MM.1S (cell line): ENCODE results near the gene TNIP1.

Experiments used
- DNase-seq: peaks from one replicate; pipeline ENCODE4 v3.0.0-alpha.2; 2015
- H2AFZ ChIP-seq: fragments of 300-600 bp; sonication (generic); 2 replicates; pipeline ENCODE4 v1.6.0; 2016; ENCODE audit warnings: antibody characterized with exemption, low read length
- H3F3A ChIP-seq: fragments of 300-600 bp; sonication (generic); 2 replicates; pipeline ENCODE4 v1.6.1; 2016; ENCODE audit warnings: mild to moderate bottlenecking, antibody characterized with exemption, low read length, moderate library complexity, mixed read lengths; ENCODE audit not compliant: insufficient read depth
- H3K27ac ChIP-seq: fragments of 300-600 bp; sonication (generic); 2 replicates; pipeline ENCODE4 v1.5.1; 2016; ENCODE audit warnings: mild to moderate bottlenecking, low read length
- H3K27me3 ChIP-seq: fragments of 300-600 bp; sonication (generic); replicated peaks from 2 replicates; pipeline ENCODE4 v1.6.0; 2016; ENCODE audit warnings: low read length; ENCODE audit not compliant: insufficient read depth
- H3K36me3 ChIP-seq: fragments of 300-600 bp; sonication (generic); replicated peaks from 2 replicates; pipeline ENCODE4 v1.6.1; 2016; ENCODE audit warnings: mild to moderate bottlenecking, low read length, mixed read lengths; ENCODE audit not compliant: insufficient read depth
- H3K4me1 ChIP-seq: fragments of 300-600 bp; sonication (generic); 2 replicates; pipeline ENCODE4 v1.6.1; 2016; ENCODE audit warnings: low read length, mixed read lengths
- H3K4me2 ChIP-seq: fragments of 300-600 bp; sonication (generic); 2 replicates; pipeline ENCODE4 v1.6.0; 2016; ENCODE audit warnings: low read depth, low read length
- H3K4me3 ChIP-seq: fragments of 300-600 bp; sonication (generic); 2 replicates; pipeline ENCODE4 v1.5.1; 2016; ENCODE audit warnings: low read length, mixed read lengths
- H3K79me2 ChIP-seq: fragments of 300-600 bp; sonication (generic); 2 replicates; pipeline ENCODE4 v1.6.1; 2016; ENCODE audit warnings: mixed run types, low read length, mixed read lengths
- H3K9ac ChIP-seq: fragments of 300-600 bp; sonication (generic); 2 replicates; pipeline ENCODE4 v1.6.1; 2016; ENCODE audit warnings: low read length, mixed read lengths
- H3K9me2 ChIP-seq: fragments of 300-600 bp; sonication (generic); replicated peaks from 2 replicates; pipeline ENCODE4 v1.6.1; 2016; ENCODE audit warnings: mild to moderate bottlenecking, low read length, mixed read lengths; ENCODE audit not compliant: insufficient read depth
- H3K9me3 ChIP-seq: fragments of 300-600 bp; sonication (generic); replicated peaks from 2 replicates; pipeline ENCODE4 v1.6.1; 2016; ENCODE audit warnings: mild to moderate bottlenecking, low read length, mixed read lengths; ENCODE audit not compliant: insufficient read depth
- H4K20me1 ChIP-seq: fragments of 300-600 bp; sonication (generic); 2 replicates; pipeline ENCODE4 v1.6.1; 2016; ENCODE audit warnings: mild to moderate bottlenecking, low read length, moderate library complexity, mixed read lengths; ENCODE audit not compliant: insufficient read depth
- EZH2 ChIP-seq: fragments of 300-600 bp; sonication (generic); optimal IDR thresholded peaks from 2 replicates; pipeline ENCODE3; 2017; ENCODE audit warnings: low read depth, mild to moderate bottlenecking, antibody characterized with exemption, low read length, mixed read lengths
- EZH2phosphoT487 ChIP-seq: fragments of 300-600 bp; sonication (generic); IDR thresholded peaks from 2 replicates; pipeline ENCODE4 v1.6.1; 2018; ENCODE audit warnings: antibody characterized with exemption, low read length
- TF ChIP-seq, protein P1 (sequence below): fragments of 300-600 bp; sonication (generic); IDR thresholded peaks from 2 replicates; pipeline ENCODE4 v1.5.1; 2016; ENCODE audit warnings: antibody characterized with exemption, low read length, mixed read lengths

The TNIP1 gene

DNA sequence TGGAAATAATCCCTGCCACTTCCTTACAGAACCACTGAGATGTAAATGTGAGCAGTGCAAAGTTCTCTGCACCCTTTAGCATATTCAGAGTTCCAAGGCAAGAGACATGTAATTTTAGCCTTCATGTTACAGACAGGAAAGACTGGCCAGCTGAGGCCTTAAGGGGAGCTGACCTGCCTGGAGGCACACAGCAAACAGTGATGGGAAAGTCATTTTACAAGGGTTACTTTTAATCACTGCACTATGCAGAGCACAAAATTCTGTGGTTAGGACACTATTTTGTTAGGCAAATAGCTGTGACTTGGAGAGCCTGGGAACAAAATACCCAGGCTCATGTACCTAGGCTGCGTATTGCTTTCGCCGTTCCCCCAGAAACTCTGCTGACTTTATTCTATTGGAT is 30.2 kb upstream of the TNIP1 start:
- Histone ChIP-seq H3K36me3 (peaks cover 41% of the 10 kb centered on the region), H3K9me3 (no peaks in the 10 kb centered on the region), H3K27me3 (no peaks in the 10 kb centered on the region), H3K79me2 (peaks cover 49% of the 10 kb centered on the region), H4K20me1 (0 out of 2 replicates have a peak, but pooled peaks cover 3% of the 10 kb centered on the region), H3K9ac (no peak overlapping the region), H3F3A (peaks cover 3% of the 10 kb centered on the region; the same call in 1 of the 2 replicates), H3K4me2 (no peak overlapping the region), H3K4me1 (no peaks in the 10 kb centered on the region), H3K4me3 (no peak overlapping the region), H2AFZ (no peak overlapping the region), H3K27ac (no peak overlapping the region), H3K9me2 (no peaks in the 10 kb centered on the region)
- DNase-seq: no peak
- TF ChIP-seq EZH2phosphoT487: no peak
- no peak for TF ChIP-seq EZH2
- TF ChIP-seq, protein P1, sequence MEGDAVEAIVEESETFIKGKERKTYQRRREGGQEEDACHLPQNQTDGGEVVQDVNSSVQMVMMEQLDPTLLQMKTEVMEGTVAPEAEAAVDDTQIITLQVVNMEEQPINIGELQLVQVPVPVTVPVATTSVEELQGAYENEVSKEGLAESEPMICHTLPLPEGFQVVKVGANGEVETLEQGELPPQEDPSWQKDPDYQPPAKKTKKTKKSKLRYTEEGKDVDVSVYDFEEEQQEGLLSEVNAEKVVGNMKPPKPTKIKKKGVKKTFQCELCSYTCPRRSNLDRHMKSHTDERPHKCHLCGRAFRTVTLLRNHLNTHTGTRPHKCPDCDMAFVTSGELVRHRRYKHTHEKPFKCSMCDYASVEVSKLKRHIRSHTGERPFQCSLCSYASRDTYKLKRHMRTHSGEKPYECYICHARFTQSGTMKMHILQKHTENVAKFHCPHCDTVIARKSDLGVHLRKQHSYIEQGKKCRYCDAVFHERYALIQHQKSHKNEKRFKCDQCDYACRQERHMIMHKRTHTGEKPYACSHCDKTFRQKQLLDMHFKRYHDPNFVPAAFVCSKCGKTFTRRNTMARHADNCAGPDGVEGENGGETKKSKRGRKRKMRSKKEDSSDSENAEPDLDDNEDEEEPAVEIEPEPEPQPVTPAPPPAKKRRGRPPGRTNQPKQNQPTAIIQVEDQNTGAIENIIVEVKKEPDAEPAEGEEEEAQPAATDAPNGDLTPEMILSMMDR: no peak

DNA sequence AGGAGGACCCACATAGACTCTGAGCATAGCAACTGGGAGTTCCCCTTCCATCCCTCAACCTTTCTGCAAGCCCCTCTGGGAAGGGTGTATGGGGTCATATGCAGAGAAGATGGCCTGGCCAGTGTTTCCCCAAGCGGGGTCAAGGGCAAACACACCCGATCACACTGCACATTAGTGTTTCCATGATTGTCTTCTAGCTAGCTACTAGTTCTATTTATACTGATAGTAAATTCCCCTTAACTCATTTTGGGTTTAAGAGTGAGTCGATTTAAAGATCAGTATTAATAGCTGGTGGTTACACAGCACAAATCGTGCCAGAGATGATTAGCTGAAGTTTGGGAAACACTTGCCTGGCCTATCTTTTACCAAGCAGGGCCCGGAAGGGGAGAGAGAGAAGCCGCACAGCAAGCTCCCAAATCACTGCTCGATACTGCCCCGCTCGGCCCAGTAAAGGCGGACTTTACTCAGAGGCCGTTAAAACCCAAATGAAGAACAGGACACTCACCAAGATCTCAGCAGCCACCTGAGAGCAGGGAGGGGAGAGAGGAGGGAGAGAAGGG is 29.4 kb upstream of the TNIP1 start:
- H3K27me3 ChIP-seq: no peaks in the 10 kb centered on the region
- peaks cover 44% of the 10 kb centered on the region for H3K79me2 ChIP-seq
- no peak overlapping the region for H3K9ac ChIP-seq
- H3K27ac ChIP-seq: no peak overlapping the region
- peaks cover 41% of the 10 kb centered on the region for H3K36me3 ChIP-seq
- no peak overlapping the region for H3K4me2 ChIP-seq
- no peaks in the 10 kb centered on the region for H3K4me1 ChIP-seq
- H4K20me1 ChIP-seq: 0 out of 2 replicates have a peak, but pooled peaks cover 3% of the 10 kb centered on the region
- H2AFZ ChIP-seq: no peak overlapping the region
- no peaks in the 10 kb centered on the region for H3F3A ChIP-seq
- H3K9me2 ChIP-seq: no peaks in the 10 kb centered on the region
- no peaks in the 10 kb centered on the region for H3K9me3 ChIP-seq
- DNase-seq: no peak
- TF ChIP-seq EZH2 (no peak), EZH2phosphoT487 (no peak)
- TF ChIP-seq, protein P1: no peak
- no peak overlapping the region for H3K4me3 ChIP-seq

DNA sequence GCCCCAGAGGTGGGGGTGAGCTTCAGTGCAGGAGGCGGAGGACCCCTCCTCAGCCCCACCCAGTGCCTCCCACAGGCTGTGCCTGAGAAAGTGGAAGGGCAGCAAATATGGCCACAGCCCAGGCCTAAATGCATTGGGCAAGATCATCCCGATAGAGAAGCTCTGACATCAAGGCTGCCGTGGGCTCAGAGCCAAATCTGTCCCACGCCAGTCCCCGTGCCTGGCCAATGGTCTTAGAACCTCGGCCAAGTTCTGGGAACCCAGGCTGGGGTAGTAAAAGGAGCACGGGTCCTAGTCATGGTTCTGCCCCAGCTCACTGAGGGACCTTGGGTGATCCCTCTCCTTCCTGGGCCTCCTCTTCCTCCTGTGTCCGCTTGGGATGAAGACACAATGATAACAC is 27.7 kb upstream of the TNIP1 start:
- Histone ChIP-seq H3K9me3 (no peaks in the 10 kb centered on the region), H2AFZ (no peak overlapping the region), H3K27me3 (no peaks in the 10 kb centered on the region), H3K79me2 (peaks cover 31% of the 10 kb centered on the region), H3K4me2 (no peak overlapping the region), H3K9ac (no peak overlapping the region), H3K36me3 (peaks cover 39% of the 10 kb centered on the region), H3K4me1 (no peaks in the 10 kb centered on the region), H3K9me2 (no peaks in the 10 kb centered on the region), H3K27ac (no peak overlapping the region), H4K20me1 (0 out of 2 replicates have a peak, but pooled peaks cover 3% of the 10 kb centered on the region), H3K4me3 (no peak overlapping the region), H3F3A (no peaks in the 10 kb centered on the region)
- no peak for DNase-seq
- TF ChIP-seq EZH2: no peak
- TF ChIP-seq, protein P1: no peak
- no peak for TF ChIP-seq EZH2phosphoT487
